Aortic smooth muscle cell (primary cell): Measurements from ENCODE around the gene CMTR1. TPM values are rescaled to one million over a fixed set of nuclear protein-coding genes. Genes with fewer than 3 reads are reported as not detected.

Source experiments
- total RNA-seq: library from RNA; depleted of rRNA; stranded (reverse); fragments of >200 nt; gene quantifications from 2 replicates; pipeline ENCODE4 v1.2.3, GENCODE V29; 2014

Gene CMTR1
- total RNA-seq: 34.0 and 35.7 TPM in 2 replicates

GRCh38 chr6:37432916-37433656 is at the start of gene CMTR1:
Gene CMTR1, plus strand, starts transcription at chr6:37433221. Its CDS starts 2,409 bp downstream, at chr6:37435630.

GRCh38 chr6:37499433-37500293 is 66.6 kb downstream of the CMTR1 start, which contains the start of gene CCDC167:
Gene CCDC167, minus strand, starts transcription at chr6:37499893. Its CDS starts 30 bp downstream, at chr6:37499863.

Other genes starting within 250 kb of the CMTR1 start
- gene TBC1D22B, start 175.4 kb upstream of the CMTR1 start, total RNA-seq: 3.3 and 4.0 TPM in 2 replicates
- gene TMEM217, start 175.1 kb upstream of the CMTR1 start, total RNA-seq: 1.3 and 1.8 TPM in 2 replicates
- gene RNF8, start 79.2 kb upstream of the CMTR1 start, total RNA-seq: 18.2 and 24.7 TPM in 2 replicates
- gene CCDC167, start 66.7 kb downstream of the CMTR1 start, total RNA-seq: 22.1 and 23.8 TPM in 2 replicates